HG03196 (cell line): Measurements from ENCODE around the gene HCN4.

ENCODE experiments used
- ATAC-seq: cut with Tn5 transposase; IDR thresholded peaks from one replicate; pipeline ENCODE4 v1.9.1; 2021; ENCODE audit not compliant: unreplicated experiment

Gene HCN4

GRCh38 chr15:73380661-73381060 lies 11.9 kb upstream of the HCN4 start:
- ATAC-seq: no peak

- ATAC-seq: no peak
These were observed 9.3 kb upstream of the HCN4 start for GRCh38 chr15:73378089-73378488.

- no peak for ATAC-seq
These were observed 7.1 kb upstream of the HCN4 start for GRCh38 chr15:73375755-73376305.

GRCh38 chr15:73375012-73375411 lies 6.3 kb upstream of the HCN4 start:
- no peak for ATAC-seq

GRCh38 chr15:73374604-73375003 lies 5.8 kb upstream of the HCN4 start:
- no peak for ATAC-seq

GRCh38 chr15:73373221-73373620 lies 4.5 kb upstream of the HCN4 start:
- no peak for ATAC-seq

- ATAC-seq: no peak
These were observed 3.1 kb upstream of the HCN4 start for GRCh38 chr15:73371812-73372211.

GRCh38 chr15:73370151-73370550 lies 1.4 kb upstream of the HCN4 start:
- ATAC-seq: no peak

- ATAC-seq: no peak
These were observed 466 bp upstream of the HCN4 start for GRCh38 chr15:73369154-73369694.

- ATAC-seq: no peak
These were observed 996 bp downstream of the HCN4 start for GRCh38 chr15:73367624-73368300.

GRCh38 chr15:73366766-73367623 lies 1.8 kb downstream of the HCN4 start:
- ATAC-seq: no peak

GRCh38 chr15:73364070-73364469 lies 4.7 kb downstream of the HCN4 start:
- no peak for ATAC-seq

GRCh38 chr15:73362900-73363299 lies 5.9 kb downstream of the HCN4 start:
- ATAC-seq: no peak

- no peak for ATAC-seq
These were observed 7.4 kb downstream of the HCN4 start for GRCh38 chr15:73361337-73361736.

- no peak for ATAC-seq
These were observed 9.1 kb downstream of the HCN4 start for GRCh38 chr15:73359651-73360050.

GRCh38 chr15:73357999-73358665 lies 10.6 kb downstream of the HCN4 start:
- no peak for ATAC-seq

- ATAC-seq: no peak
These were observed 13.0 kb downstream of the HCN4 start for GRCh38 chr15:73355612-73356265.

GRCh38 chr15:73354241-73354640 lies 14.5 kb downstream of the HCN4 start:
- no peak for ATAC-seq

GRCh38 chr15:73353734-73354133 lies 15.0 kb downstream of the HCN4 start:
- no peak for ATAC-seq

GRCh38 chr15:73352082-73352481 lies 16.7 kb downstream of the HCN4 start:
- no peak for ATAC-seq

- no peak for ATAC-seq
These were observed 19.6 kb downstream of the HCN4 start for GRCh38 chr15:73349191-73349590.
